Left hindlimb (tissue), 1 donor: ENCODE results near the gene NPBWR2.

Source experiments
- DNase-seq: peaks from one replicate; pipeline ENCODE4 v3.0.0-alpha.2; 2018

The NPBWR2 gene

GRCh38 chr20:64083804-64084684 is 23.3 kb downstream of the NPBWR2 start, which contains the start of gene LKAAEAR1:
LKAAEAR1 (minus strand) TSS chr20:64084398; CDS start chr20:64084219, 179 bp downstream.
- DNase-seq: no peak

GRCh38 chr20:64083378-64083803 is 24.0 kb downstream of the NPBWR2 start:
- peak; percentile 86 for DNase-seq

GRCh38 chr20:64082820-64083377 is 24.5 kb downstream of the NPBWR2 start:
- no peak for DNase-seq

- no peak for DNase-seq
These were observed 25.1 kb downstream of the NPBWR2 start for GRCh38 chr20:64082126-64082731.

- DNase-seq: no peak
These were observed 25.8 kb downstream of the NPBWR2 start for GRCh38 chr20:64081624-64081964.

- DNase-seq: no peak
These were observed 26.3 kb downstream of the NPBWR2 start for GRCh38 chr20:64080813-64081623.

GRCh38 chr20:64080013-64080812 is 27.2 kb downstream of the NPBWR2 start, which contains the start of gene OPRL1:
OPRL1 (plus strand) TSS chr20:64080082; CDS start chr20:64092721, 12,639 bp downstream.
- peak; percentile 36 for DNase-seq

GRCh38 chr20:64079273-64080012 is 27.9 kb downstream of the NPBWR2 start, which contains the start of gene RGS19:
RGS19 (minus strand) TSS chr20:64079518; CDS start chr20:64076886, 2,632 bp downstream.
- DNase-seq: peak; percentile 88

- DNase-seq: peak; percentile 26
These were observed 28.5 kb downstream of the NPBWR2 start for GRCh38 chr20:64078934-64079272.

GRCh38 chr20:64077876-64078551 is 29.4 kb downstream of the NPBWR2 start:
- peak; percentile 45 for DNase-seq

- DNase-seq: peak; percentile 29
These were observed 29.9 kb downstream of the NPBWR2 start for GRCh38 chr20:64077541-64077875.

GRCh38 chr20:64077094-64077493 is 30.3 kb downstream of the NPBWR2 start:
- DNase-seq: peak; percentile 39

GRCh38 chr20:64076061-64076997 is 31.0 kb downstream of the NPBWR2 start:
- peak; percentile 42 for DNase-seq

- DNase-seq: no peak
These were observed 31.8 kb downstream of the NPBWR2 start for GRCh38 chr20:64075556-64075955.

GRCh38 chr20:64074963-64075362 is 32.4 kb downstream of the NPBWR2 start:
- no peak for DNase-seq

- peak; percentile 29 for DNase-seq
These were observed 33.1 kb downstream of the NPBWR2 start for GRCh38 chr20:64074184-64074789.

GRCh38 chr20:64073476-64074183 is 33.7 kb downstream of the NPBWR2 start:
- DNase-seq: peak; percentile 34

GRCh38 chr20:64072498-64073063 is 34.8 kb downstream of the NPBWR2 start:
- DNase-seq: no peak
